Measurements from ENCODE around the gene PIK3CA.
A peak's percentile ranks its signal among the peaks of the same experiment; 100 is the strongest.

Gene PIK3CA

DNA sequence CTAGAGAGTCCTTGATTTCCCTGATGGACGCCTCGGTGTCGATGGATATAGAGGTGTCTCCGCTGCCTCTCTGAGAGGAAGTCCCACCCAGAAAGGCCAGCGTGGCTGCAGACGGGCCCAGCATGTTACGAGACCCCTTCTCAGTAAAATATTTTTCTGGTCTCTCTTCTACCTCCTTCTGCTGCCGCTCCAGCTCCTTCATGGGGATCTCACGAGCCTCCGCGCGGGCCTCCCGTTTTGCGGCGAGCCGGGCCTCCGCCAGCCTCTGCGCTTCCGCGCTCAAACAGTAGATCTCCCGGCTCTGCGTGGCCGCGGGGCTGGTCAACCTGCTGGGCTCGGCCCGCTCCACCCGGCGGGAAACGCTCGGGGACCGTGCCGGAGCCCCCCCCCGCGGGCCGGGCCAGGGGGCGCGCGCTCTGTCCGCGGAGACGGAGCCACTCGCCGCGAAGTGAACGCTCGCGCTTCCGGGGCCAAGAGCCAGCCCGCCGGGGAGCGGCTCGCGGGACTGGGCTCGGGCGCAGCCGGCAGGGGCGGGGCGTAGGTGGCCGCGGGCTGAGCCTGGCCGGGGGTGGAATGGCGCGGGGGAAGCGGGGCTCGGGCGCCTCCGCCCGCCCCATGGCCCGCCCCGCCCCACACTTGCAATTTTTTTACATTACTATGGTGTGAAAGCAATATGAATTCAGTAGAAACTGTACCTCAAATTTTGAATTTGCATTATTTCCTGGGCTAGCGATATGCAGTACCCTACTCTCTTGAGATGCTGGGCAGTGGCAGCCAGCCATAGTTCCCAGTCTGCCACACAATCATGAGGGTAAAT, 113.0 kb downstream of the PIK3CA start:
- Histone ChIP-seq H2AK5ac (ENCODE audit: low read length) (no peak overlapping the region), H2BK120ac (ENCODE audit: insufficient read depth, low read length, poor library complexity) (peak overlapping the region; percentile 57), H4K91ac (ENCODE audit: low read depth, low read length) (peak overlapping the region; percentile 51), H2BK5ac (ENCODE audit: low read depth, low read length, poor library complexity) (peak overlapping the region; percentile 27), H3K79me2 (ENCODE audit: control insufficient read depth, insufficient read depth, low read length, poor library complexity) (no peaks in the 10 kb centered on the region), H2AFZ (ENCODE audit: insufficient read depth, low read length, poor library complexity) (peak overlapping the region; percentile 70), H3K27me3 (ENCODE audit: insufficient read depth, low read length) (no peaks in the 10 kb centered on the region), H4K12ac (ENCODE audit: low read depth, low read length) (peak overlapping the region; percentile 51), H3K9ac (ENCODE audit: low read length) (no peak overlapping the region), H3K4ac (ENCODE audit: low read depth, low read length) (no peak overlapping the region), H4K8ac (ENCODE audit: low read depth, low read length) (peak overlapping the region; percentile 70), H2BK12ac (ENCODE audit: low read length) (no peak overlapping the region), H3K18ac (ENCODE audit: low read length) (peak overlapping the region; percentile 86), H3K27ac (ENCODE audit: low read depth, low read length) (no peak overlapping the region), H3K36me3 (ENCODE audit: control insufficient read depth in 1 of 2, insufficient read depth in 2 of 2, low read length in 2 of 2) (no peaks in the 10 kb centered on the region), H3K4me1 (ENCODE audit: control insufficient read depth in 1 of 2, insufficient read depth in 2 of 2, low read length in 2 of 2) (no peaks in the 10 kb centered on the region), H3K79me1 (ENCODE audit: low read length) (peaks cover 3% of the 10 kb centered on the region), H3K14ac (ENCODE audit: low read length) (peak overlapping the region; percentile 64), H3K9me3 (ENCODE audit: insufficient read depth, low read depth, low read length) (no peaks in the 10 kb centered on the region), H3K23ac (ENCODE audit: low read length) (no peak overlapping the region), H3K4me3 (ENCODE audit: low read depth, low read length) (peak overlapping the region; percentile 74), H3K4me2 (ENCODE audit: low read length) (peak overlapping the region; percentile 76)
- DNase-seq, result peak; percentile 54 to 73
- no CpG with 5 or more reads among the region's 71 CpGs for WGBS (ENCODE audit: extremely low coverage, insufficient coverage, insufficient read length)

DNA sequence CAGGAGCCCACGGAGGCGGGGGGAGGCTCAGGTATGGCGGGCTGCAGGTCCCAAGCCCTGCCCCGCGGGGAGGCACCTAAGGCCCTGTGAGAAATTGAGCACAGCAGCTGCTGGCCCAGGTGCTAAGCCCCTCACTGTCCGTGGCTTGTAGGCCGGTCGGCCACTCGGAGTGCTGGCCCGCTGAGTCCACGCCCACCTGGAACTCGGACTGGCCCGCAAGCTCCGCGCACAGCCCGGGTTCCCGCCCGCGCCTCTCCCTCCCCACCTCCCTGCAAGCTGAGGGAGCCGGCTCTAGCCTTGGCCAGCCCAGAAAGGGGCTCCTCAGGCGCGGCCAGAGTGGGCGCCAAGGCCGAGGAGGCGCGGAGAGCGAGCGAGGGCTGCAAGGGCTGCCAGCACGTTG, 115.0 kb downstream of the PIK3CA start:
- Histone ChIP-seq H3K4me2 (ENCODE audit: low read length) (no peak overlapping the region), H3K18ac (ENCODE audit: low read length) (no peak overlapping the region), H3K36me3 (ENCODE audit: control insufficient read depth in 1 of 2, insufficient read depth in 2 of 2, low read length in 2 of 2) (no peaks in the 10 kb centered on the region), H3K9ac (ENCODE audit: low read length) (no peak overlapping the region), H4K8ac (ENCODE audit: low read depth, low read length) (no peak overlapping the region), H2AK5ac (ENCODE audit: low read length) (no peak overlapping the region), H2BK12ac (ENCODE audit: low read length) (no peak overlapping the region), H4K91ac (ENCODE audit: low read depth, low read length) (no peak overlapping the region), H2AFZ (ENCODE audit: insufficient read depth, low read length, poor library complexity) (no peak overlapping the region), H3K9me3 (ENCODE audit: insufficient read depth, low read depth, low read length) (no peaks in the 10 kb centered on the region), H4K12ac (ENCODE audit: low read depth, low read length) (no peak overlapping the region), H3K27ac (ENCODE audit: low read depth, low read length) (no peak overlapping the region), H3K23ac (ENCODE audit: low read length) (no peak overlapping the region), H3K4me1 (ENCODE audit: control insufficient read depth in 1 of 2, insufficient read depth in 2 of 2, low read length in 2 of 2) (no peaks in the 10 kb centered on the region), H3K79me1 (ENCODE audit: low read length) (peaks cover 3% of the 10 kb centered on the region), H3K27me3 (ENCODE audit: insufficient read depth, low read length) (no peaks in the 10 kb centered on the region), H2BK120ac (ENCODE audit: insufficient read depth, low read length, poor library complexity) (no peak overlapping the region), H3K4ac (ENCODE audit: low read depth, low read length) (no peak overlapping the region), H3K79me2 (ENCODE audit: control insufficient read depth, insufficient read depth, low read length, poor library complexity) (no peaks in the 10 kb centered on the region), H3K4me3 (ENCODE audit: low read depth, low read length) (no peak overlapping the region), H3K14ac (ENCODE audit: low read length) (no peak overlapping the region), H2BK5ac (ENCODE audit: low read depth, low read length, poor library complexity) (no peak overlapping the region)
- DNase-seq, result no peak
- WGBS (ENCODE audit: extremely low coverage, insufficient coverage, insufficient read length), result no CpG with 5 or more reads among the region's 29 CpGs

DNA sequence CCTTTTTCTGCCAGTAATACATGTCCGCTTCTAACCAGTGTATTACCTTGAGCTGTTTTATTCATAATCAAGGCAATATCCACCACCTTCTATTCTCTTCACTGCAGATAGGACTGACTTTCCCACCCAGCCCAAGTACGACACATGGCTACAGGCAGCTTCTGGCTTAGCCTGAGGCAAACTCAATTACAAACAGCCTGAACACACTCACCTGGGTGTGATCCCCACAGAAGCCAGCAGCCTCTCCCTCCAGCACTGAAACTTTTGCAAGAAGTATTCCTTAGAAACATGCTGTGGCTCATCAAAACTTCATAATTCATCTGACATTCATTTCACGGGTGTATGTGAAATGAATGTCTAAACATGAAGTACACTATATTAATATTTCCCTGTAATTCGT, 116.3 kb downstream of the PIK3CA start:
- H3K23ac ChIP-seq (ENCODE audit: low read length), result no peak overlapping the region
- H2BK12ac ChIP-seq (ENCODE audit: low read length), result no peak overlapping the region
- H3K27ac ChIP-seq (ENCODE audit: low read depth, low read length), result no peak overlapping the region
- no peak overlapping the region for H3K4me3 ChIP-seq (ENCODE audit: low read depth, low read length)
- peak in 1 of 2 donors; percentile 12 for DNase-seq
- no peak overlapping the region for H4K8ac ChIP-seq (ENCODE audit: low read depth, low read length)
- H3K36me3 ChIP-seq (ENCODE audit: control insufficient read depth in 1 of 2, insufficient read depth in 2 of 2, low read length in 2 of 2), result no peaks in the 10 kb centered on the region
- H2BK5ac ChIP-seq (ENCODE audit: low read depth, low read length, poor library complexity), result no peak overlapping the region
- no peak overlapping the region for H3K14ac ChIP-seq (ENCODE audit: low read length)
- no peaks in the 10 kb centered on the region for H3K79me2 ChIP-seq (ENCODE audit: control insufficient read depth, insufficient read depth, low read length, poor library complexity)
- H3K9ac ChIP-seq (ENCODE audit: low read length), result no peak overlapping the region
- H2AFZ ChIP-seq (ENCODE audit: insufficient read depth, low read length, poor library complexity), result no peak overlapping the region
- H3K18ac ChIP-seq (ENCODE audit: low read length), result no peak overlapping the region
- H3K4me2 ChIP-seq (ENCODE audit: low read length), result no peak overlapping the region
- no peaks in the 10 kb centered on the region for H3K27me3 ChIP-seq (ENCODE audit: insufficient read depth, low read length)
- no peak overlapping the region for H4K12ac ChIP-seq (ENCODE audit: low read depth, low read length)
- H4K91ac ChIP-seq (ENCODE audit: low read depth, low read length), result no peak overlapping the region
- no peaks in the 10 kb centered on the region for H3K9me3 ChIP-seq (ENCODE audit: insufficient read depth, low read depth, low read length)
- no peak overlapping the region for H3K4ac ChIP-seq (ENCODE audit: low read depth, low read length)
- peaks cover 3% of the 10 kb centered on the region for H3K79me1 ChIP-seq (ENCODE audit: low read length)
- no peak overlapping the region for H2AK5ac ChIP-seq (ENCODE audit: low read length)
- H2BK120ac ChIP-seq (ENCODE audit: insufficient read depth, low read length, poor library complexity), result no peak overlapping the region
- no CpG with 5 or more reads among the region's 4 CpGs for WGBS (ENCODE audit: extremely low coverage, insufficient coverage, insufficient read length)
- no peaks in the 10 kb centered on the region for H3K4me1 ChIP-seq (ENCODE audit: control insufficient read depth in 1 of 2, insufficient read depth in 2 of 2, low read length in 2 of 2)

- no CpG with 5 or more reads among the region's 1 CpG for WGBS (ENCODE audit: extremely low coverage, insufficient coverage, insufficient read length)
- Histone ChIP-seq H3K9ac (ENCODE audit: low read length) (no peak overlapping the region), H2AK5ac (ENCODE audit: low read length) (no peak overlapping the region)
These were observed 116.9 kb downstream of the PIK3CA start for GRCh38 chr3:179265092-179265491.

More at GRCh38 chr3:179265092-179265491, 116.9 kb downstream of the PIK3CA start:
- Histone ChIP-seq H3K27ac (ENCODE audit: low read depth, low read length) (no peak overlapping the region), H3K18ac (ENCODE audit: low read length) (no peak overlapping the region), H3K36me3 (ENCODE audit: control insufficient read depth in 1 of 2, insufficient read depth in 2 of 2, low read length in 2 of 2) (no peaks in the 10 kb centered on the region), H3K23ac (ENCODE audit: low read length) (no peak overlapping the region), H4K8ac (ENCODE audit: low read depth, low read length) (no peak overlapping the region), H3K9me3 (ENCODE audit: insufficient read depth, low read depth, low read length) (no peaks in the 10 kb centered on the region), H2BK120ac (ENCODE audit: insufficient read depth, low read length, poor library complexity) (no peak overlapping the region), H3K4me1 (ENCODE audit: control insufficient read depth in 1 of 2, insufficient read depth in 2 of 2, low read length in 2 of 2) (no peaks in the 10 kb centered on the region), H3K14ac (ENCODE audit: low read length) (no peak overlapping the region), H2BK12ac (ENCODE audit: low read length) (no peak overlapping the region), H3K4me2 (ENCODE audit: low read length) (no peak overlapping the region), H3K79me2 (ENCODE audit: control insufficient read depth, insufficient read depth, low read length, poor library complexity) (no peaks in the 10 kb centered on the region), H3K27me3 (ENCODE audit: insufficient read depth, low read length) (no peaks in the 10 kb centered on the region), H4K91ac (ENCODE audit: low read depth, low read length) (no peak overlapping the region), H2BK5ac (ENCODE audit: low read depth, low read length, poor library complexity) (no peak overlapping the region), H3K4ac (ENCODE audit: low read depth, low read length) (no peak overlapping the region), H2AFZ (ENCODE audit: insufficient read depth, low read length, poor library complexity) (no peak overlapping the region), H3K79me1 (ENCODE audit: low read length) (peaks cover 3% of the 10 kb centered on the region), H3K4me3 (ENCODE audit: low read depth, low read length) (no peak overlapping the region), H4K12ac (ENCODE audit: low read depth, low read length) (no peak overlapping the region)
- no peak for DNase-seq
